Stromal cell of bone marrow (primary cell): ENCODE measurements around the gene DPAGT1.
A peak's percentile ranks its signal among the peaks of the same experiment; 100 is the strongest.

Source experiments
- DNase-seq: peaks from one replicate; pipeline ENCODE4 v3.0.0-alpha.2; 2012; ENCODE audit warnings: low read depth

DPAGT1 gene

GRCh38 chr11:119057000-119057769, 44.5 kb downstream of the DPAGT1 start, which contains the start of gene HYOU1:
TSS of gene HYOU1 (minus strand) at chr11:119057205. CDS start at chr11:119056160, 1,045 bp downstream.
- DNase-seq, result peak; percentile 91

GRCh38 chr11:119056421-119056999, 45.1 kb downstream of the DPAGT1 start:
- no peak for DNase-seq

- DNase-seq, result no peak
These were observed 45.8 kb downstream of the DPAGT1 start for GRCh38 chr11:119055901-119056300.

GRCh38 chr11:119054418-119054817, 47.2 kb downstream of the DPAGT1 start:
- no peak for DNase-seq

DNA sequence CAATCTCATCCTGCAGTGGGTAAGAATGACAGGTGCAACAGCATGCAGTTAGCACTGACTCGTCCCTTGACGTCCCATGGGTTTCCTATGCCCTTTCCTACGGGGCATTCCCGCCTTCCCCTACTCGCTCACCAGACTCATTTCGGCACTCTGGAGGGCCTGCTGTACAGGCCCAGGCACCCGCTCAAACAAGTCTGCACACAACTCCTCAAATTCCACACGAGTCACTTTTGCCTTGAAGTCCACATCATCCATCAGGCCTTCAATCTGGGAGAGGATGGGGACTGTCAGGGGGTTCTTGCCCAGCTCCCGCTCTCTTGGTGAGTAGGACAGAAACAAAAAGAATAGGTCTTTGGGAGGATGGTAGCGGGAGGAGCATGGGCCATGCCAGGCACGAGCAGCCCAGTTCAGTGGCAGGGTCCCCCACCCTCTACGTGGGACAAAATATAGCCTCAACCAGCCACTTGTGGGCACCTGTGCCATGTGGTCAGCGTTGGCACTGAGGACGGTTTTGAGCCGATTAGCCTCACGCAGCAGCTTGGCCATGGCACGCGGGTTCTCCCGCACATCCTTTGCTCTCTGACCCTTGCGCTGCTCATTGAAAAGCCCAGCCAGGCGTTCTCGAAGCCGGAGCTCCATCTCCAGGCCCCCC, 49.4 kb downstream of the DPAGT1 start:
- no peak for DNase-seq

DNA sequence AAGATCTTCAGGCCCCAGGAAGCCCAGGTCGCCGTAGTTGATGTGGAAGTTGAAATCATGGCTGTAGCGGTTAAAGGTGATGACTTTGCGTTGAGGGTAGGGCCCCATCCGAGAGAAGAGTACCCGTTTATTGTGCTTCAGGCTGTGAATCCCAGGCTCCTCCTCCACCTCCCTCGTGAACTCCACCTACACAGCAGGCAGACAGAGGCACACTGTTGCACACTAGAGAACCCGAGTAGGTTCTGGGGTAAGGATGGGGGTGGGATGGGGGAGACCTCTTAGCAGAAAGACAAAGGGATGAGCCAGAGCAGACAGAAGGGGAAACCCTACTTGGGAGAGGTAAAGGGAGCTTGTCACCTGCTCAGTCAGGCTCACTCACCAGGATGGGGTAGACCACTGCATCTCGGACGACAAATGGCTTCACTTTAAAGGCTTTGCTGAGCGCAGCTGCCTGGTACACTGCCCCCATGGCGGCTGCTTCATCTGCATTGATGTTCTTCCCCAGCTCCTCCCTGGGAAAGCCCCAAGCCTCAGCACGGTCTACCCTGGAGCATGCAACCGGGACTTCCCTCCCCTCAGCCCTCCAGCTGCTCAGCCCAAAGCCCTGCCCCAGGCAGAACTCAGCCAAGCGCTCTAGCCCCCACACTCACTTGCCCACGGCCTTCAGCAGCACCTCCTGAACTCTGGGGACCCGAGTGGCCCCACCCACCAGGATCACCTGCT, 50.1 kb downstream of the DPAGT1 start:
- no peak for DNase-seq

GRCh38 chr11:119049081-119049480, 52.6 kb downstream of the DPAGT1 start:
- no peak for DNase-seq

DNA sequence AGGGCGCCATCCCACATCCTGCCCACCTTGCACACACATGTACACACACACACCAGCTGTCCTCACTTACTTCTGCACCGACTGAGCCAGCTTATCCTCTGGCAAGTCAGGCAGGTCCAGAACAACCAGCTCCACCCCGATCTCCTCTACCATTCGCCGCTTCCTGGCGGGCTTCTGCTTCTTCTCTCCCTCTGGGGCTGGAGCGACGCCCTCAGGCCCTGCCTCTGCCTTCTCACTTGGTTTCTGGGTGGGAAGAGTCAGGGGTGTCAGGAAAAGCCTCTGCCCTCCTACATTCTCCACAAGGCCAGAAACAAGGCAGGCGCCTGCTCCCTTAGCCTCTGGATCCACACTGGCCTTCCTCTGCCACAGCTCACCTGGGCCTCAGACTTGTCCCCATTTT, 53.0 kb downstream of the DPAGT1 start:
- no peak for DNase-seq

DNA sequence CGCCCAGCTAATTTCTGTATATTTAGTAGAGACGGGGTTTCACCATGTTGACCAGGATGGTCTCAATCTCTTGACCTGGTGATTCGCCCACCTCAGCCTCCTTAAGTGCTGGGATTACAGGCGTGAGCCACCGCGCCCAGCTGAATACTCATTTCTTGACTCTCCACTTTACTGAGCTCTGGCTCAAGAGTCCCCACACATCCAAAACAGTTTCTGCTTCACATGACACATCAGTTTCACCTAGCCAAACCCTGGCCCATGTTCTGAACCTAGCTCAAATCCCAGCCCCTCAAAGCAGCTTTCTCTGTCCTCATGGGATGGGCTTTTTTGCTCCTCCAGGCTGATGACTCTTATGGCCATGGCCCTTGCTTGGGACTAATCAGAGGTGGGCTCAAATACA, 54.4 kb downstream of the DPAGT1 start:
- no peak for DNase-seq
